HFFc6 (cell line): ENCODE results near the gene OLFM3. TPM values are rescaled to one million over a fixed set of nuclear protein-coding genes. Genes with fewer than 3 reads are reported as not detected.

ENCODE experiments used
- DNase-seq: peaks from one replicate; pipeline ENCODE4 v3.0.0-alpha.2; 2018
- H3K27ac Mint-ChIP-seq: 2 replicates; pipeline ENCODE4 v1.8.0; 2020; ENCODE audit warnings: mild to moderate bottlenecking, mixed read lengths
- H3K27me3 Mint-ChIP-seq: 2 replicates; pipeline ENCODE4 v1.8.0; 2021; ENCODE audit warnings: mild to moderate bottlenecking, moderate library complexity, mixed read lengths; ENCODE audit not compliant: insufficient read depth
- H3K36me3 Mint-ChIP-seq: 2 replicates; pipeline ENCODE4 v1.8.0; 2021; ENCODE audit warnings: low read depth, mixed read lengths
- H3K4me1 Mint-ChIP-seq: 2 replicates; pipeline ENCODE4 v1.8.0; 2020; ENCODE audit warnings: low read depth, mixed read lengths
- H3K4me3 Mint-ChIP-seq: 2 replicates; pipeline ENCODE4 v1.8.0; 2020; ENCODE audit warnings: mild to moderate bottlenecking, moderate library complexity, mixed read lengths
- H3K9me3 Mint-ChIP-seq: 2 replicates; pipeline ENCODE4 v1.8.0; 2020; ENCODE audit warnings: mild to moderate bottlenecking, mixed read lengths
- CTCF ChIP-seq: fragments of 200-600 bp; sonication (generic); IDR thresholded peaks from 2 replicates; pipeline ENCODE4 v1.5.0; 2021; ENCODE audit warnings: antibody characterized with exemption, mild to moderate bottlenecking
- total RNA-seq, 6 experiments: library from RNA; stranded (reverse); fragmentation: NEBNext Ultra II Directional; extraction: Animal tissue kit (Norgen Biotek cat#: 25700); gene quantifications; 2 replicates in 1 of 6; 3 replicates in 5 of 6; pipeline ENCODE4 v1.2.3, GENCODE V29; 2021

Gene OLFM3
- total RNA-seq, 6 experiments from 2014 or later = not detected

- TF ChIP-seq CTCF = no peak
- peaks cover 23% of the 10 kb centered on the region for H3K9me3 Mint-ChIP-seq
- no peak for DNase-seq
- H3K27ac Mint-ChIP-seq = no peak overlapping the region
- no peaks in the 10 kb centered on the region for H3K36me3 Mint-ChIP-seq
- H3K4me3 Mint-ChIP-seq = no peak overlapping the region
- no peaks in the 10 kb centered on the region for H3K27me3 Mint-ChIP-seq
- no peaks in the 10 kb centered on the region for H3K4me1 Mint-ChIP-seq
Measured at GRCh38 chr1:101928829-101929228, 67.9 kb downstream of the OLFM3 start.

DNA sequence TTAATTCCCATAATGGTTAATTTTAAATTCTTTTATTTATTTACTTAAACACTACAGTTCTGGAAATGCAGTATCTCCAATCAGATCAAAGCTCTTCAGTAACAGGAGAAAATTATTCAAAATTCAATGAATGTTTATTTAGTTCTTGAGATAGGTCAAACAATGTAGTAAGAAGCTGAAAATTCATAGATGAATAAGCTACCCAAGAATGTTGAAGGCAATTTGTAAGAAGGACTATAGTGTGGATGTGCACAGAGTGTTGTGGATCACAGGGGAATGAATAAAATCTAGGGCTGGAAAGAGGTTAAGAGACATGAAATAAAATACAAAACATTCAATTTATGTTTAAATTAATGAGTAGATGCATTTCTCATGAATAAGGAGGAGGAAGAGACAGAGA is 72.0 kb downstream of the OLFM3 start:
- TF ChIP-seq CTCF = no peak
- no peak overlapping the region for H3K4me3 Mint-ChIP-seq
- no peak overlapping the region for H3K27ac Mint-ChIP-seq
- H3K4me1 Mint-ChIP-seq = no peaks in the 10 kb centered on the region
- no peaks in the 10 kb centered on the region for H3K36me3 Mint-ChIP-seq
- DNase-seq = no peak
- no peaks in the 10 kb centered on the region for H3K27me3 Mint-ChIP-seq
- H3K9me3 Mint-ChIP-seq = peaks cover 16% of the 10 kb centered on the region

DNA sequence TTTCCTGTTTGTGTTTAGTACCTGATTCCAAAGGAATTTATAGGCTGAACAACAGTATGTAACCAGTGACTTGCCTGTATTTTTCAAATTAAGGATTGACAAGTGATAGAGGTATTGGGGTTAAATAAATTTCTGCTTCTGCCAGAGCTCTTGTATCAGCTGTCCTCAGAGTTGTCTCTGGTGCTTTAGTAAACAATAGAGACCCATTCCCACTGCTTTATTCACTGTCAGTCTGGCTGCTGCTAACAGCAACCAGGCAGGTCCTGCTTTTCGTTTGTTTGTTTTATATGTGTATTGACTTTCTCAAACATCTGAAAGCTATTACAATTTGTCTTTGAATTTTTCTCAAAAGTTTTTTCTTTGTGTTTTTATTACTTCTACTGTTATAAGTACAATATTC is 76.1 kb downstream of the OLFM3 start:
- Mint-ChIP-seq H3K27me3 (no peaks in the 10 kb centered on the region), H3K4me1 (no peaks in the 10 kb centered on the region), H3K9me3 (peaks cover 16% of the 10 kb centered on the region), H3K4me3 (no peak overlapping the region), H3K36me3 (no peaks in the 10 kb centered on the region), H3K27ac (no peak overlapping the region)
- no peak for DNase-seq
- TF ChIP-seq CTCF = no peak

DNA sequence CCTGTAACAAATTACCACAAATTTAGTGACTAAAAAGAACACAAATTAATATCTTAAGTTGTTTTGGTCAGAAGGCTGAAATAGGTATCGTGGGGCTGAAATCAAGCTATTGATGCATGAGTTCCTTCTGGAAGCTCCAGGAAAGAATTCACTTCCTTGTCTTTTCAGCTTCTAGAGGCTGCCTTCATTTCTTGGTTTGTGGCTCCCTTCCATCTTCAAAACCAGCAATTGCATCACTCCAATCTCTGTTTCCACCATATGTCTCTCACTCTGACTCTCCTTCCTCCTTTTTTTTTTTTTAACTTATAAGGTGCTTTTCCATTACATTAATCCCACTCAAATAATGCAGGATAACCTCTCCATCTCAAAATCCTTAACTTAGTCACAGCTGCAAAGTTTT is 78.4 kb downstream of the OLFM3 start:
- no peak overlapping the region for H3K4me3 Mint-ChIP-seq
- peaks cover 16% of the 10 kb centered on the region for H3K9me3 Mint-ChIP-seq
- H3K36me3 Mint-ChIP-seq = no peaks in the 10 kb centered on the region
- H3K4me1 Mint-ChIP-seq = no peaks in the 10 kb centered on the region
- H3K27ac Mint-ChIP-seq = no peak overlapping the region
- DNase-seq = no peak
- no peak for TF ChIP-seq CTCF
- no peaks in the 10 kb centered on the region for H3K27me3 Mint-ChIP-seq

GRCh38 chr1:101915597-101915996 is 81.1 kb downstream of the OLFM3 start:
- Mint-ChIP-seq H3K27ac (no peak overlapping the region), H3K4me3 (no peak overlapping the region), H3K4me1 (no peaks in the 10 kb centered on the region), H3K27me3 (no peaks in the 10 kb centered on the region), H3K36me3 (no peaks in the 10 kb centered on the region), H3K9me3 (peaks cover 20% of the 10 kb centered on the region)
- TF ChIP-seq CTCF = no peak
- no peak for DNase-seq
